Breast epithelium (tissue), 4 donors: ENCODE measurements around the gene CAMSAP1. TPM values are rescaled to one million over a fixed set of nuclear protein-coding genes. Genes with fewer than 3 reads are reported as not detected.

Source experiments
- DNase-seq, 2 donors: peaks; one replicate each; pipeline ENCODE4 v3.0.0-alpha.2; 2019; ENCODE audit warnings: low spot score in 2 of 2
- H3K27ac ChIP-seq, 2 donors: fragments of 200-600 bp; sonication (generic) in 1 of 2; one replicate each; pipeline ENCODE4 v1.5.1; 2016 to 2019; ENCODE audit warnings: mild to moderate bottlenecking in 1 of 2
- H3K27me3 ChIP-seq, 2 donors: fragments of 200-600 bp; sonication (generic) in 1 of 2; one replicate each; pipeline versions ENCODE4 v1.5.1 to v1.6.0; 2017 to 2019; ENCODE audit warnings: control low read depth in 1 of 2, mild to moderate bottlenecking in 1 of 2
- H3K36me3 ChIP-seq: fragments of 200-600 bp; one replicate; pipeline ENCODE4 v1.5.1; 2019
- H3K4me1 ChIP-seq, 2 donors: fragments of 200-600 bp; sonication (generic); one replicate each; pipeline ENCODE4 v1.5.1; 2016 to 2019; ENCODE audit warnings: control low read depth in 1 of 2
- H3K4me3 ChIP-seq, 3 donors: fragments of 200-600 bp; sonication (generic); 1 replicate in 2 of 3; 2 replicates in 1 of 3; pipeline ENCODE4 v1.5.1; 2016 to 2019; ENCODE audit warnings: mild to moderate bottlenecking in 3 of 3, moderate library complexity in 2 of 3
- H3K9me3 ChIP-seq, 2 donors: fragments of 200-600 bp; sonication (generic) in 1 of 2; one replicate each; pipeline ENCODE4 v1.5.1; 2016 to 2019; ENCODE audit warnings: control low read depth in 1 of 2
- POLR2A ChIP-seq: fragments of 450-650 bp; IDR thresholded peaks from one replicate; pipeline ENCODE4 v1.6.1; 2016; ENCODE audit warnings: antibody characterized with exemption, mild to moderate bottlenecking, moderate library complexity
- POLR2AphosphoS5 ChIP-seq, 3 donors: sonication (generic); formaldehyde crosslinking; IDR thresholded peaks; one replicate each; pipeline ENCODE4 v1.6.1; 2017; ENCODE audit warnings: antibody characterized with exemption in 3 of 3
- intact Hi-C: fragments of 100-400 bp; cut with DNase I; formaldehyde crosslinking; loops from one replicate; pipeline ENCODE4 v1.15.1; 2023; ENCODE audit warnings: low total_unique reads
- total RNA-seq, 3 donors: library from RNA; depleted of rRNA; stranded (reverse); fragments of >200 nt; gene quantifications; one replicate each; pipeline ENCODE4 v1.1.0, GENCODE V29; 2016
- TF ChIP-seq, protein P1 (sequence below), 3 donors: fragments of 450-650 bp; IDR thresholded peaks; one replicate each; pipeline ENCODE4 v1.5.1; 2016 to 2017; ENCODE audit warnings: antibody characterized with exemption in 3 of 3, mild to moderate bottlenecking in 3 of 3, moderate library complexity in 3 of 3

CAMSAP1 gene
- total RNA-seq, 3 donors from 2014 or later, result 25.0 to 29.8 (median 29.0) TPM

DNA sequence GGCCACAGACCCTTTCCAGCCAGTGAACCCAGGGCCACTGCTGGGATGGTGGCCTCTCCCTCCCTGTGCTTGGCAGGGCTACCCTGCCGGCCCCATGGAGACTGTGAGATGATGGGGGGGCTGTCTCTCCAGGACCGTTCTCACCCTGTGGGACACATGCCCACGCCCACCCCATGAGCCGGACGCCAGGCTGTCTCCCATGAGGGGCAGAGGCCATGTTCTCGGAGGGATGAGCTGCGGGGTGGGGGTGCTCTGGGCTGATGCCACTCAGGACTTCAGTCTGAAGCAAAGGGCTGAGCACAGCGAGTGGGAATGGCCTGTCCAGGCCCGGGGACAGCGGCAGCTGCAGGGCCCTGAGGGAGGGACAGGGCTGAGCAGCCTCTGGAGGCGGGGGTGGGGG, 116.5 kb downstream of the CAMSAP1 start:
- no peak overlapping the region for H3K4me3 ChIP-seq
- H3K27ac ChIP-seq, result no peak overlapping the region
- H3K4me1 ChIP-seq, result no peaks in the 10 kb centered on the region
- TF ChIP-seq, protein P1, sequence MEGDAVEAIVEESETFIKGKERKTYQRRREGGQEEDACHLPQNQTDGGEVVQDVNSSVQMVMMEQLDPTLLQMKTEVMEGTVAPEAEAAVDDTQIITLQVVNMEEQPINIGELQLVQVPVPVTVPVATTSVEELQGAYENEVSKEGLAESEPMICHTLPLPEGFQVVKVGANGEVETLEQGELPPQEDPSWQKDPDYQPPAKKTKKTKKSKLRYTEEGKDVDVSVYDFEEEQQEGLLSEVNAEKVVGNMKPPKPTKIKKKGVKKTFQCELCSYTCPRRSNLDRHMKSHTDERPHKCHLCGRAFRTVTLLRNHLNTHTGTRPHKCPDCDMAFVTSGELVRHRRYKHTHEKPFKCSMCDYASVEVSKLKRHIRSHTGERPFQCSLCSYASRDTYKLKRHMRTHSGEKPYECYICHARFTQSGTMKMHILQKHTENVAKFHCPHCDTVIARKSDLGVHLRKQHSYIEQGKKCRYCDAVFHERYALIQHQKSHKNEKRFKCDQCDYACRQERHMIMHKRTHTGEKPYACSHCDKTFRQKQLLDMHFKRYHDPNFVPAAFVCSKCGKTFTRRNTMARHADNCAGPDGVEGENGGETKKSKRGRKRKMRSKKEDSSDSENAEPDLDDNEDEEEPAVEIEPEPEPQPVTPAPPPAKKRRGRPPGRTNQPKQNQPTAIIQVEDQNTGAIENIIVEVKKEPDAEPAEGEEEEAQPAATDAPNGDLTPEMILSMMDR (IDR thresholded peaks at IDR 0.05), result no peak
- no peak for TF ChIP-seq POLR2A
- intact Hi-C loops, result no loop called here
- no peaks in the 10 kb centered on the region for H3K36me3 ChIP-seq
- no peaks in the 10 kb centered on the region for H3K9me3 ChIP-seq
- no peak for DNase-seq
- H3K27me3 ChIP-seq, result peaks cover 0 to 28% of the 10 kb centered on the region in 2 donors

DNA sequence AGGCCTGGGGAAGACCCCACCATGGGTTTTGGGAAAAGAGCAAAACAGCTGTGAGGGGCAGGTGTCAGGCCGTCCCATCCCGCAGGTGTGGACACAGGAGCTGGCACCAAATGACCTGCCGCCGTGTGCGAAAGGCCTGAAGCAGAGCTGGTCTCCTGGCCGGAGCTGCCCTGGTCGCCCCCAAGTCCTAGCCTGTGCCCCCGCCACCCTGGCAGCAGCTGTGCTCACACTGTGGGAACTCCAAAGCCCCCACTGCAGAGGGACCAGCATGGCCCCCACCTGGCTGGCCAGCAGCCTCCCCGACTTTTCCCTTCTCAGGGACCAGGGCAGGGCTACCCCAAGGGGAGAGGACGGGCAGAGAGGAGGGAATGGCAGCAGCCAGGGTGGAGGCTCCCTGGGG, 117.0 kb downstream of the CAMSAP1 start:
- peaks cover 0 to 32% of the 10 kb centered on the region in 2 donors for H3K27me3 ChIP-seq
- TF ChIP-seq POLR2A, result no peak
- TF ChIP-seq, protein P1 (IDR thresholded peaks at IDR 0.05), result no peak
- TF ChIP-seq POLR2AphosphoS5 (IDR thresholded peaks at IDR 0.05), result no peak

GRCh38 chr9:135789838-135790291, 117.5 kb downstream of the CAMSAP1 start:
- TF ChIP-seq, protein P1 (IDR thresholded peaks at IDR 0.05), result no peak
- TF ChIP-seq POLR2AphosphoS5 (IDR thresholded peaks at IDR 0.05), result no peak
- no peak for TF ChIP-seq POLR2A
- Histone ChIP-seq H3K4me1 (no peaks in the 10 kb centered on the region), H3K27me3 (peaks cover 0 to 35% of the 10 kb centered on the region in 2 donors), H3K27ac (no peak overlapping the region), H3K36me3 (no peaks in the 10 kb centered on the region), H3K4me3 (no peak overlapping the region), H3K9me3 (no peaks in the 10 kb centered on the region)
- no peak for DNase-seq
- intact Hi-C loops, result no loop called here

More for the DNA sequence above, 117.0 kb downstream of the CAMSAP1 start:
- Histone ChIP-seq H3K4me1 (no peaks in the 10 kb centered on the region), H3K9me3 (no peaks in the 10 kb centered on the region), H3K27ac (no peak overlapping the region), H3K4me3 (no peak overlapping the region), H3K36me3 (no peaks in the 10 kb centered on the region)
- intact Hi-C loops, result no loop called here
- DNase-seq, result no peak

GRCh38 chr9:135788576-135789300, 118.6 kb downstream of the CAMSAP1 start:
- H3K27me3 ChIP-seq, result peaks cover 0 to 44% of the 10 kb centered on the region in 2 donors
- H3K27ac ChIP-seq, result no peak overlapping the region
- H3K9me3 ChIP-seq, result no peaks in the 10 kb centered on the region
- H3K4me3 ChIP-seq, result no peak overlapping the region
- no peak for TF ChIP-seq POLR2AphosphoS5 (IDR thresholded peaks at IDR 0.05)
- H3K4me1 ChIP-seq, result no peaks in the 10 kb centered on the region
- H3K36me3 ChIP-seq, result no peaks in the 10 kb centered on the region
- no peak for DNase-seq
- intact Hi-C loops, result no loop called here

GRCh38 chr9:135787776-135788575, 119.4 kb downstream of the CAMSAP1 start:
- no peaks in the 10 kb centered on the region for H3K4me1 ChIP-seq
- no peak overlapping the region for H3K4me3 ChIP-seq
- peaks cover 0 to 51% of the 10 kb centered on the region in 2 donors for H3K27me3 ChIP-seq
- H3K36me3 ChIP-seq, result no peaks in the 10 kb centered on the region
- intact Hi-C loops, result no loop called here
- no peaks in the 10 kb centered on the region for H3K9me3 ChIP-seq
- TF ChIP-seq, protein P1 (IDR thresholded peaks at IDR 0.05), result no peak
- no peak for TF ChIP-seq POLR2A
- TF ChIP-seq POLR2AphosphoS5 (IDR thresholded peaks at IDR 0.05), result no peak
- DNase-seq, result no peak
- H3K27ac ChIP-seq, result no peak overlapping the region
